Activated naive CD8-positive, alpha-beta T cell treated with anti-CD3 and anti-CD28 coated beads, Interleukin-2, amount 50 U/mL, for 24 hours (primary cell): ENCODE results near the gene MTFR2.
"Not testable (repeated sequence)": the region's sequence is repeated elsewhere in the genome, so short reads cannot be mapped to it uniquely, and the experiment has no call there.

Source experiments
- ATAC-seq: fragments of 150-1000 bp; cut with Tn5 transposase; one replicate; pipeline ENCODE4 v1.10.0; 2021
- DNase-seq: peaks from one replicate; pipeline ENCODE4 v3.0.0; 2021
- H3K27ac Mint-ChIP-seq: one replicate; pipeline ENCODE4 v1.8.0; 2021; ENCODE audit warnings: mild to moderate bottlenecking, mixed read lengths
- H3K27me3 Mint-ChIP-seq: one replicate; pipeline ENCODE4 v1.8.0; 2021; ENCODE audit warnings: mixed read lengths
- H3K36me3 Mint-ChIP-seq: one replicate; pipeline ENCODE4 v1.8.0; 2021; ENCODE audit warnings: low read depth, mixed read lengths
- H3K4me1 Mint-ChIP-seq: one replicate; pipeline ENCODE4 v1.8.0; 2021; ENCODE audit warnings: mixed read lengths
- H3K4me3 Mint-ChIP-seq: one replicate; pipeline ENCODE4 v1.8.0; 2021; ENCODE audit warnings: mild to moderate bottlenecking, moderate library complexity, mixed read lengths
- H3K9me3 Mint-ChIP-seq: one replicate; pipeline ENCODE4 v1.8.0; 2021; ENCODE audit warnings: mixed read lengths

The MTFR2 gene

DNA sequence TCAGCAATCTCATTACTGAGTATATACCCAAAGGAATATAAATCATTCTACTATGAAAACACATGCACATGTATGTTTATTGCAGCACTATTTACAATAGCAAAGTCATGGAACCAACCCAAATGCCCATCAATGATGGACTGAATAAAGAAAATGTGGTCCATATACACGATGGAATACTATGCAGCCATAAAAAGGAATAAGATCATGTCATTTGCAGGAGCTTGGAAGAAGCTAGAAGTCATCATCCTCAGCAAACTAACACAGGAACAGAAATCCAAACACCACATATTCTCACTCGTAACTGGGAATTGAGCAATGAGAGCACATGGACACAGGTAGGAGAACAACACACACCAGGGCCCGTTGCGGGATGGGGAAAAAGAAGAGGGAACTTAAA, 25.1 kb downstream of the MTFR2 start:
- not testable (repeated sequence) for ATAC-seq, H3K27ac Mint-ChIP-seq, H3K36me3 Mint-ChIP-seq, H3K27me3 Mint-ChIP-seq, H3K4me3 Mint-ChIP-seq, DNase-seq
- Mint-ChIP-seq H3K4me1 (peaks cover 17% of the 10 kb centered on the region), H3K9me3 (peaks cover 16% of the 10 kb centered on the region)

DNA sequence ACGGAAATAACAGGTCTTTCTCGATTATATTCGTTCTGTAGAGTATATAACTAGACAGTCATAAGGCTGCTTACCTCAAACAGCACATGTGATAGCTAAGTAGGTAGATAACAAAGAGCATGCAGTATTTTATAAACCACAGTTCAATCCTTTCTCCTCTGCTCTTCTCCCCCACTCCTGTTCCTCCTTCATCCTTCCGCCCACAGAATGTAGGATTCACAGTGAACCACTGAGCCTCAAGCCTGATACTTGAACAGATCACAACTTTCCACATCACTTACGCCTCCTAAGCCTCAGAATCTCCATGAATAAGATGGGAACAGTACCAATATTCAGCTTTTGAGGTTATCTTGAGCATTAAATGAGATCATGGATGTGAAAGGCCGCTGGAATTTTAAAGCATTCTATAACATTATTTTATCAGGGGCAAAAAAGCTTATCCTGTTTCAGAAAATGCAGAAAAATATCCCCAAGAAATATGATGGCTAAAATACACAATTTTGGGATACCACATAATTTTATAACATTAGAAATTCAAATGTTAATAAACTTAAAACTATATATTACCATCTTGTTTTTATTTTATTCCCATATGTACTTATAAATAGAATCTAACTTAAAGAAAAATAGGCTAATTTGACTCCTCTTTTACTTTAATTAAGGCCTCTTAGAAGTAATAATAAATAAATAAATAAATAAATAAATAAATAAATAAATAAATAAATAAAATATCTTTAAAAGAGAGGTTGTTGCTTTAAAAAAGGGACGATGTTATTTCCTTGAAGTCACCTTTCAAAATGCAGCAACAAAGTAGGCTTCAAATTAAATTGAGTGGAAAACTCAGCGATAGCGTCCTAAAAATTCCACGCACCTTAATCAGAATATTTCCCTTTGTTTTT, 33.4 kb downstream of the MTFR2 start:
- H3K36me3 Mint-ChIP-seq = no peaks in the 10 kb centered on the region
- H3K4me1 Mint-ChIP-seq = no peaks in the 10 kb centered on the region
- H3K27me3 Mint-ChIP-seq = no peaks in the 10 kb centered on the region
- DNase-seq (no peak), ATAC-seq (no peak)
- H3K27ac Mint-ChIP-seq = no peak overlapping the region
- no peak overlapping the region for H3K4me3 Mint-ChIP-seq
- peaks cover 7% of the 10 kb centered on the region for H3K9me3 Mint-ChIP-seq

DNA sequence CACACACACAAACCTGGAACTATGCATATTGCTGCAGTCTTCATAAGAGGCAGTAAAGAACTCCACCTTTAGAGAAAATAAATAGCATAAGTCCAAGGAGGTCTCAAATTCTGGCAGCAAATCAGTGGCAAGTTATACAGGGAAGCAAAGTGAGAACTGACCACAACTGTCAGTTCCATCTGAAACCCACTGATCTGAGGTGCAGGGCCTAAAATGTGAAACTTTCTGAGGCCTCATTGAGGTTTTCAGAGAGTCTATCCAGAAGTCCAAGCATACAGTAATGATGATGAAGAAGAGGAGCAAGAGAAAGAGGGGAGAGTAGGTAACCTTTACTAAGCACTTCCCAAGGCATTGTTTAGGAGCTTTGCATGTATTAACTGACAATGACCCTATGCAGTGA, 36.3 kb downstream of the MTFR2 start:
- ATAC-seq (no peak), DNase-seq (no peak)
- H3K4me3 Mint-ChIP-seq = no peak overlapping the region
- no peak overlapping the region for H3K27ac Mint-ChIP-seq
- H3K4me1 Mint-ChIP-seq = no peaks in the 10 kb centered on the region
- no peaks in the 10 kb centered on the region for H3K36me3 Mint-ChIP-seq
- H3K9me3 Mint-ChIP-seq = no peaks in the 10 kb centered on the region
- H3K27me3 Mint-ChIP-seq = no peaks in the 10 kb centered on the region

DNA sequence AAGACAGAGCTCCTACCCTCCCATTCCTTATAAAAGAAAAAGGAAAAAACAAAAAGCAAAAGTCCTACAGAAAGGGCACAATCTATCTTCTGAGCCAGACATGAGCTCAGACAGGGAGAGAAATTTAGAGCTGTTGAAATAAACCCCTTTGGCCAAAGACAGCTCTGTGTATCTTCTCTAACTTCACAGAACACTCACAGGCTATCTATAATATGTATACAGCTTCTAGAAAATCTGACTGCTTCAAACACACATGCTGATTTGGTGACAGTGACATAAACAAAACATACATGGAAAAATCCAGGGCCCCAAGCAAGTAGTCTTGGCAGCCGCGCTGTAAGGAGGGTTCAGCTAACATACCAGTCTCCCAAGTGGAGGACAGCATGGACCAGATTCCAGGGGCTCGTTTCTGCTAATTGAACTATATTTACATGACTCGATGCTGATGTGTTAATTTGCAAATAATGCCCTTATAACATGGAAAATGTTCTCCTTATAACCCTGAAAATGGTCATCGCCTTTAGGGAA, 37.0 kb downstream of the MTFR2 start:
- H3K4me3 Mint-ChIP-seq = no peak overlapping the region
- H3K27ac Mint-ChIP-seq = no peak overlapping the region
- no peaks in the 10 kb centered on the region for H3K27me3 Mint-ChIP-seq
- no peaks in the 10 kb centered on the region for H3K4me1 Mint-ChIP-seq
- no peaks in the 10 kb centered on the region for H3K9me3 Mint-ChIP-seq
- H3K36me3 Mint-ChIP-seq = no peaks in the 10 kb centered on the region
- ATAC-seq (no peak), DNase-seq (no peak)

DNA sequence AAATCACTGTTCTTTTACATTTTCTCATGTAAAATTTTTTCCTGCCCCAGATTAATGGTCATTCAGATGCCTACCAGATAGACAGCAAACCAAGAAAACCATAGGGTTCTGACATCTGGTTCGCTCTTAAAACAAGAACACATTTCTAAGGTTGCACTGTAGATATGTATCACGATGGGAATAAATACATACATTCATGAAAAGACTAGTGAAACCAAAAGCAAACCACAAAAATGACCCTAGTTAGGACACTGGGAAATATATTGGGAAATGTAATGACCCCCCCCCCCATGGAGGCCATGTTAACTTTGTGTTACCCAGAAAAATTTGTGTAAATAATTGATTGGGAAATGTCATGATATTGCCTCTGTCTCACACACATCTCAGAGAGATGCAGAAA, 37.5 kb downstream of the MTFR2 start:
- Mint-ChIP-seq H3K9me3 (no peaks in the 10 kb centered on the region), H3K36me3 (no peaks in the 10 kb centered on the region), H3K4me1 (no peaks in the 10 kb centered on the region), H3K4me3 (no peak overlapping the region), H3K27me3 (no peaks in the 10 kb centered on the region), H3K27ac (no peak overlapping the region)
- DNase-seq = no peak
- no peak for ATAC-seq

DNA sequence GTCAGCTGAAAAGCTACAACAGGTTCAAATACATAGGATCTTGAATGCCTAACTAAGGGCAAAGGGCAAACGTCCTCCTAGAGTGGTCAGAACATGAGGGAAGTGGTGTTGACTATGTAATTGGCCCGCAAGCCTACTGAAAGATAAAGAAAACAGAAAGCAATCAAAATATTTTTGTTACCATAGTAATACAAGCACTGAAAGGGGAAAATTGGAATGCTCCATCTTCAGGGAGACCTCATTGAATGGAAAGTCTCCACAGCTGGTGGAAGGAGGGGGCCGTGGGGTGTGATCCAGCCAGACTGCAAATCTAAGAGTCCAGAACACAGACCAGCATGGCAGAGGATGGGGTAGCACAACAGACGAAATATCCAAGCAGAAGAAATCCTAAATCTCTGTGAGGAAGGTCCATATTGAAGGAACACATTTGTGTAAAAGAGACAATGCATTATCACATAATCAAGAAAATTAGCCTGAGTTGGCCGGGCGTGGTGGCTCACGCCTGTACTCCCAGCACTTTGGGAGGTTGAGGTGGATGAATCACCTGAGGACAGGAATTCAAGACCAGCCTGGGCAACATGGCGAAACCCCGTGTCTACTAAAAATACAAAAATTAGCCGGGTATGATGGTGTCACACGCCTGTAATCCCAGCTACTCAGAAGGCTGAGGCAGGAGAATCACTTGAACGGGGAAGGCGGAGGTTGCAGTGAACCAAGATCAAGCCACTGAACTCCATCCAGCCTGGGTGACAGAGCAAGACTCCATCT, 39.5 kb downstream of the MTFR2 start:
- Mint-ChIP-seq H3K4me3 (no peak overlapping the region), H3K9me3 (no peaks in the 10 kb centered on the region), H3K36me3 (no peaks in the 10 kb centered on the region), H3K27ac (no peak overlapping the region), H3K4me1 (no peaks in the 10 kb centered on the region), H3K27me3 (peaks cover 2% of the 10 kb centered on the region)
- DNase-seq = no peak
- ATAC-seq = no peak

DNA sequence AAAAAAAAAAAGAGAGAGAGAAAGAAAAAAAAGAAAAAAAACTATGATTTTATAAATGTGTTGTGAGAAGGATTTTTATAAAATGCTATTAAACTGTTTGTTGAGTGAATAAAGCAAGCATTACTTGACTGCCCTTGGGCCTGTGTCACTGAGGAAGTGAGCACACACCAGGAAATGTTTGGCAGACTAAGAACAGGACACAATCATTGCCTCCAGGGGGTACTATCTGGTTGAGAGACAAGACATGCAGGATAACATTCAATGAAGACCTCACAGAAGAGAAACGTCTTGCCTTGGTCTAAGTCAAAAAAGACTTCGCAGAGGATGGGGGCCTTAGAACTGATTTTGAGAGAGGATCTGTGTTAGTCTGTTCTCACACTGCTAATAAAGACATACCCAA, 40.6 kb downstream of the MTFR2 start:
- no peaks in the 10 kb centered on the region for H3K9me3 Mint-ChIP-seq
- DNase-seq (no peak), ATAC-seq (no peak)
- no peak overlapping the region for H3K4me3 Mint-ChIP-seq
- no peak overlapping the region for H3K27ac Mint-ChIP-seq
- H3K27me3 Mint-ChIP-seq = peaks cover 2% of the 10 kb centered on the region
- H3K36me3 Mint-ChIP-seq = no peaks in the 10 kb centered on the region
- no peaks in the 10 kb centered on the region for H3K4me1 Mint-ChIP-seq

DNA sequence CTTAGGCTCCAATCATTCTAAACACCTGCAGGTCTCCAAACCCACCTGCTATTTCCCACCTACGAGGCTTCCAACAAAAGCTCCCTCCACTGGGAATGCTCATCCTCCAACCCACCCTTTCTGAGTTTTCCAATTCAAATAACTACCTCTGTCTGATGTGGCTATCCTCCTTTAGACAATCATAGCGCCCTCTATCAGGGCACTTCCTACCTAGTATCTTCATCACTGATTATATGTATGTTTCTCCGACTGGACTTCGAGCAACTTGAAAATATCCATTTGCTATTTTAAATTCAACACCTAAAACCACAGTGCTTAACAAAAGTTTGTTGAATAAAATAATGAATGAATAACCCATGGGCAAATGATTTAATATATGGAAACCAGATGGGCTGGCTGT, 41.3 kb downstream of the MTFR2 start:
- H3K4me1 Mint-ChIP-seq = no peaks in the 10 kb centered on the region
- no peaks in the 10 kb centered on the region for H3K36me3 Mint-ChIP-seq
- H3K4me3 Mint-ChIP-seq = no peak overlapping the region
- H3K9me3 Mint-ChIP-seq = no peaks in the 10 kb centered on the region
- peaks cover 2% of the 10 kb centered on the region for H3K27me3 Mint-ChIP-seq
- ATAC-seq = no peak
- no peak for DNase-seq
- H3K27ac Mint-ChIP-seq = no peak overlapping the region

DNA sequence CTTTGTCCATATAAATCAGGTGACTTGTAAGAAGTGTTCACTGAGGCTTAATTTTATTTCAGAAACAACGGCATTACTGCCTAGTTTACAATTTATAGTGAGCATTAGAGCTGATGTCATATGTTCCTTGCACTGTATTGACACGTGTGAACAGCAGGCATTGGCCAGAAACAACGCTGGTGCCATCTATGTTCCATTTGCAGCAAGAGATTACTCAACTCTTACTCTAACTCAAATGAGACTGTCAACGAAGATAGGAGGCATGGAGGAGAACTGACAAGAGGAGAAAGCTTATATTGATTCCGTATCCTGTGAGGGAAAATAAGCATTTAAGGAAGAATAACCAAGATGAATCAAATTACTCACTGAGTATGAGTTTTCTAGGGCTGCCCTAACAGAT, 48.4 kb downstream of the MTFR2 start:
- H3K4me3 Mint-ChIP-seq = no peak overlapping the region
- peaks cover 12% of the 10 kb centered on the region for H3K27me3 Mint-ChIP-seq
- no peak for ATAC-seq
- DNase-seq = no peak
- no peaks in the 10 kb centered on the region for H3K9me3 Mint-ChIP-seq
- no peaks in the 10 kb centered on the region for H3K36me3 Mint-ChIP-seq
- H3K27ac Mint-ChIP-seq = no peak overlapping the region
- no peaks in the 10 kb centered on the region for H3K4me1 Mint-ChIP-seq

DNA sequence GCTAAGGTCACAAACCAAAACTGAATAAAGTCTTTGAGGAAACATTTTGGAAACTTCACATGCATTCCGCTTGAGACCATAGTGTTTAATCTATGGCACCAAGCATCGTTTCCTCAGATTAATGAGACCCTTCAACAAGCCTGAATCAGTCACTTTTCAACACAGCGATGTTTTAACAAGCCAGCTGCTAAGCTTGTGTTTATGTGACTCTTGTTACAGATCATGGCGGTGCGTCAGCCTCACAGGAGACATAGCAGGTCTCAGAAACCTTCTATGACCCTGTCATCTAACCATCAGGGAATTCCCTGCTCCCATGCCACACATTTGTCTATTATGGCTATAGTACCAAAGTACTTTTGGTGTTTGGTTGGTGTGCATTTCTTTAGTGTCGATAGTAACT, 57.2 kb downstream of the MTFR2 start:
- DNase-seq = no peak
- Mint-ChIP-seq H3K9me3 (no peaks in the 10 kb centered on the region), H3K4me1 (no peaks in the 10 kb centered on the region), H3K27ac (no peak overlapping the region), H3K27me3 (no peaks in the 10 kb centered on the region), H3K36me3 (no peaks in the 10 kb centered on the region), H3K4me3 (no peak overlapping the region)
- no peak for ATAC-seq

DNA sequence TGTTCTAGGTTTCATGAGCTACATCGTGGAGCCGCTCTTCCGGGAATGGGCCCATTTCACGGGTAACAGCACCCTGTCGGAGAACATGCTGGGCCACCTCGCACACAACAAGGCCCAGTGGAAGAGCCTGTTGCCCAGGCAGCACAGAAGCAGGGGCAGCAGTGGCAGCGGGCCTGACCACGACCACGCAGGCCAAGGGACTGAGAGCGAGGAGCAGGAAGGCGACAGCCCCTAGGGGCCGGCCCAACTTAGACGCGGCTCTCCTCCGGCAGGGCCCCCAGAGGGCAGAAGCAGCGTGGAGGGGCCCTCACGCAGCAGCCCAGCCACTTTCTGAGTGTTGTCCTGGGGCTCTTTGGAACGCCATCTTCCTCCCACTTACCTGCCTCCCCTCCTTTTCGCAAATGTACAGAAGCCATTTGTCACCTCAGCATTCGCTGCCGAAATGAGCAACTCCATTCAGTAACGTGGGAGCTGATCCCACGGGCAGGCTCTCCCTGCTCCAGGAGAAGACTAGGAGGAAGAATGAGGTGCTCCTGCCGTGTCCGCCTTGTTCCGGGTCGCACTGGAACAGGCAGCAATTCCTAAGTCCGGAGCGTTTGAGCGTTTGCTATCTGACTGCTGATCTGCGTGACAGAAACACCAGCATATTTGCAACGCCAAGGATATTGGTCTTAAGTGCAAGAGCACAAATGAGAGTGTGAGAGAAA, 58.4 kb downstream of the MTFR2 start:
- Mint-ChIP-seq H3K9me3 (no peaks in the 10 kb centered on the region), H3K4me3 (no peak overlapping the region), H3K27me3 (no peaks in the 10 kb centered on the region), H3K4me1 (no peaks in the 10 kb centered on the region), H3K27ac (no peak overlapping the region), H3K36me3 (no peaks in the 10 kb centered on the region)
- ATAC-seq (no peak), DNase-seq (no peak)

DNA sequence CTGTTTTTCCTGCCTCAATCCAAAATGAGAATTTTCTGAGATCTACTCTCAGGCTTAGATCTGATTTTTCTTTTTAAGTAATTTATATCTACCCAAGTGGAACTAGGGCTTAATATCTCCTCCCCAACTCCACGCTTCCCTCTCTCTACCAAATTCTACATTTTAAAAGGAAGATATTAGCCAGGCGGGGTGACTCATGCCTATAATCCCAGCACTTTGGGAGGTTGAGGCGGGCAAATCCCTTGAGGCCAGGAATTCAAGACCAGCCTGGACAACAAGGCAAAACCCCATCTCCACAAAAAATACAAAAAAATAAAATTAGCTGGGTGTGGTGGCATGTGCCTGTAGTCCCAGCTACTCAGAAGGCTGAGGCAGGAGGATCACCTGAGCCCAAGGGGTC, 61.0 kb downstream of the MTFR2 start:
- Mint-ChIP-seq H3K36me3 (no peaks in the 10 kb centered on the region), H3K4me1 (peaks cover 4% of the 10 kb centered on the region), H3K4me3 (no peak overlapping the region), H3K9me3 (no peaks in the 10 kb centered on the region), H3K27ac (no peak overlapping the region), H3K27me3 (no peaks in the 10 kb centered on the region)
- no peak for ATAC-seq
- DNase-seq = no peak

DNA sequence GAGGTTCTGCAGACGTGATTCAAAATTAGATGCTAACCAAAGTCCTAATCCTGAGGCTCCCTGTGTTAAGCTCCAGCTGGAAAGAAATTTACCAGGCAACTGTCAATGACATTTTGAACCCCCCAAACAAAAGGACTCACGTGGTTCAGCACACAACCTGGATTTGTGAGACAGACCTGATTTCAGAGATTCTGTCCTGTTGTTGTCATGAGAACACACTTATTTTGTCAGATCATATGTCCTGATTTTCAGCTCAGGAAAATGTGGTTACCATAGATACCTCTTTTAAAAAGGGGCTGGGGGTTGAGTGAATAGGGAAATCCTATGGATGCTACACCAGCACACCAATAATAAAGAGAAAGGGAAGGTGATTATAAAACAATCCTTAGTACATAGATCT, 61.6 kb downstream of the MTFR2 start:
- no peak for DNase-seq
- H3K27ac Mint-ChIP-seq = no peak overlapping the region
- H3K4me1 Mint-ChIP-seq = peaks cover 4% of the 10 kb centered on the region
- no peaks in the 10 kb centered on the region for H3K27me3 Mint-ChIP-seq
- H3K36me3 Mint-ChIP-seq = no peaks in the 10 kb centered on the region
- H3K9me3 Mint-ChIP-seq = no peaks in the 10 kb centered on the region
- ATAC-seq = no peak
- no peak overlapping the region for H3K4me3 Mint-ChIP-seq

DNA sequence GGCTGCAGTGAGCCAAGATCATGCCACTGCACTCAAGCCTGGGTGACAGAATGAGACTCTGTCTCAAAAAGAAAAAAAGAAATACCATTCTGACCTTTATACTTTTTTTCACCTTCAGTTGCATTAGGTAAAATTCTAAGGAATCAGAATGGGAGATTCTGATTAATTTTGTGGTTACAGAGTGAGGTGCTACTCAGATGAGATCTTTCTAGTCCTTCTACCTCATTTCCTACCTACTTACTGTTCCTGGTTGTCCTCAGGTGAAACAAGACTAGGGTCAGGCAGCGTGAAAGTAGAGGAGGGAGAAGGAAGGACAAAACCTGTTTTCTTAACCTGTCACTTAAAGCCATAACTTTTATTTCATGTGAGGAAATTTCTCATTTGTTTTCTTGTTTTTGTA, 63.7 kb downstream of the MTFR2 start:
- no peaks in the 10 kb centered on the region for H3K36me3 Mint-ChIP-seq
- no peaks in the 10 kb centered on the region for H3K9me3 Mint-ChIP-seq
- ATAC-seq (no peak), DNase-seq (no peak)
- H3K27me3 Mint-ChIP-seq = no peaks in the 10 kb centered on the region
- H3K27ac Mint-ChIP-seq = no peak overlapping the region
- H3K4me1 Mint-ChIP-seq = peaks cover 4% of the 10 kb centered on the region
- H3K4me3 Mint-ChIP-seq = no peak overlapping the region

DNA sequence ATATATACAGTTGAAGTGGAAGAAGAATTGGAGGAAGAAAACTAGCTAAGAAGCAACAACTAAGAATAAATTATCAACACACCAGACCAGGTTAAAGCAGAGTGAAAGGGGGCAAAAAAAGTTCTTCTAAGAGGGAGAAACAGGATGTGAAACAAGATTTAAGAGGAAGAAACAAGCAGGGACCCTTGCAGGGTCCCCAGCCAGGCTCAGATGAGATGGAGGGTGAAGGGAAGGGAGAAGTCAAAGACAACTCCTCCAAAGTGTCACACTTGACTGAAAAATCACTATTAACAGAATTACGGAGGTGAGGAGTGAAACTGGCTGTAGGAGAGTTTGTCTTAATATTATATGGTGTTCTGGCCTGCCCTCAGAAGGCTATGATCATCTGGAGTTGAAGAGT, 65.4 kb downstream of the MTFR2 start:
- H3K4me3 Mint-ChIP-seq = no peak overlapping the region
- no peaks in the 10 kb centered on the region for H3K36me3 Mint-ChIP-seq
- H3K4me1 Mint-ChIP-seq = peaks cover 4% of the 10 kb centered on the region
- DNase-seq (no peak), ATAC-seq (no peak)
- no peaks in the 10 kb centered on the region for H3K27me3 Mint-ChIP-seq
- no peaks in the 10 kb centered on the region for H3K9me3 Mint-ChIP-seq
- H3K27ac Mint-ChIP-seq = no peak overlapping the region
